Measurements from ENCODE around the gene PPP2R5D.

The PPP2R5D gene

GRCh38 chr6:42978487-42978838, 5.9 kb upstream of the PPP2R5D start:
- Histone ChIP-seq H3K9me3 (replicated peaks in 1 of 11) (no peaks in the 10 kb centered on the region), H3K36me3 (peaks cover 10 to 23% (median 16%) of the 10 kb centered on the region in 11 experiments; a peak in 18 of 22 replicates), H3K4me1 (peaks cover 37 to 64% (median 48%) of the 10 kb centered on the region in 10 experiments), H3K9ac (peak overlapping the region; percentile 92 to 98 (median 94)), H3K27me3 (no peaks in the 10 kb centered on the region), H3K27ac (peak overlapping the region; percentile 82 to 98 (median 91)), H3K4me2 (peak overlapping the region; percentile 89 to 99 (median 97)), H4K20me1 (peaks cover 0 to 18% (median 6%) of the 10 kb centered on the region in 11 experiments; a peak in 9 of 22 replicates), H3K4me3 (peak overlapping the region; percentile 81 to 99 (median 93))
- no peak for TF ChIP-seq Cebpa-rat (IDR thresholded peaks at IDR 0.05)

GRCh38 chr6:42978839-42979522, 5.4 kb upstream of the PPP2R5D start, which contains the start of gene PEX6:
PEX6 (minus strand) TSS chr6:42979181; CDS start chr6:42979150, 31 bp downstream.
- Histone ChIP-seq H4K20me1 (peaks cover 0 to 16% (median 5%) of the 10 kb centered on the region in 11 experiments; a peak in 8 of 22 replicates), H3K4me1 (peaks cover 42 to 69% (median 53%) of the 10 kb centered on the region in 10 experiments), H3K9ac (peak within 1 kb of the TSS; percentile 92 to 98 (median 94)), H3K9me3 (replicated peaks in 1 of 11) (no peaks in the 10 kb centered on the region), H3K4me3 (peak within 1 kb of the TSS; percentile 81 to 99 (median 93)), H3K36me3 (peaks cover 5 to 18% (median 11%) of the 10 kb centered on the region in 11 experiments; a peak in 16 of 22 replicates), H3K4me2 (peak within 1 kb of the TSS; percentile 89 to 99 (median 97)), H3K27ac (peak within 1 kb of the TSS; percentile 82 to 98 (median 91)), H3K27me3 (no peaks in the 10 kb centered on the region)
- no peak for TF ChIP-seq Cebpa-rat (IDR thresholded peaks at IDR 0.05)

- Histone ChIP-seq H3K4me2 (peak overlapping the region; percentile 89 to 99 (median 97)), H3K27ac (peak overlapping the region; percentile 82 to 98 (median 91)), H3K36me3 (peaks cover 3 to 16% (median 8%) of the 10 kb centered on the region in 11 experiments; a peak in 13 of 22 replicates), H3K4me1 (peaks cover 42 to 69% (median 53%) of the 10 kb centered on the region in 10 experiments), H3K27me3 (no peaks in the 10 kb centered on the region), H4K20me1 (peaks cover 0 to 15% (median 5%) of the 10 kb centered on the region in 11 experiments; a peak in 6 of 22 replicates), H3K4me3 (peak overlapping the region; percentile 81 to 99 (median 93)), H3K9me3 (replicated peaks in 1 of 11) (no peaks in the 10 kb centered on the region), H3K9ac (peak overlapping the region; percentile 92 to 98 (median 94))
- no peak for TF ChIP-seq Cebpa-rat (IDR thresholded peaks at IDR 0.05)
Observed at GRCh38 chr6:42979523-42980177, 4.7 kb upstream of the PPP2R5D start.

- H3K27me3 ChIP-seq: no peaks in the 10 kb centered on the region
- no peaks in the 10 kb centered on the region for H3K9me3 ChIP-seq (replicated peaks in 1 of 11)
- H3K9ac ChIP-seq: no peak overlapping the region
- TF ChIP-seq Cebpa-rat (IDR thresholded peaks at IDR 0.05): no peak
- peaks cover 52 to 80% (median 57%) of the 10 kb centered on the region in 10 experiments for H3K4me1 ChIP-seq
- H4K20me1 ChIP-seq: peaks cover 0 to 31% (median 18%) of the 10 kb centered on the region in 11 experiments; a peak in 17 of 22 replicates
- peak overlapping the region in 1 of 11 experiments; percentile 30; a peak in 2 of 22 replicates for H3K27ac ChIP-seq
- H3K4me2 ChIP-seq: peak overlapping the region in 5 of 11 experiments; percentile 34 to 89 (median 54); a peak in 10 of 22 replicates
- H3K4me3 ChIP-seq: no peak overlapping the region
- peaks cover 0 to 8% (median 2%) of the 10 kb centered on the region in 11 experiments; a peak in 7 of 22 replicates for H3K36me3 ChIP-seq
Observed at GRCh38 chr6:42981836-42982235, 2.5 kb upstream of the PPP2R5D start.

- TF ChIP-seq Cebpa-rat (IDR thresholded peaks at IDR 0.05): no peak
- H3K9ac ChIP-seq: peak overlapping the region; percentile 86 to 96 (median 94)
- peak overlapping the region; percentile 78 to 97 (median 94) for H3K4me3 ChIP-seq
- peaks cover 9 to 48% (median 40%) of the 10 kb centered on the region in 11 experiments; a peak in 20 of 22 replicates for H4K20me1 ChIP-seq
- peaks cover 49 to 72% (median 53%) of the 10 kb centered on the region in 10 experiments for H3K4me1 ChIP-seq
- H3K36me3 ChIP-seq: peaks cover 18 to 35% (median 31%) of the 10 kb centered on the region in 11 experiments
- peak overlapping the region; percentile 72 to 91 (median 83) for H3K27ac ChIP-seq
- H3K27me3 ChIP-seq: no peaks in the 10 kb centered on the region
- H3K9me3 ChIP-seq (replicated peaks in 1 of 11): no peaks in the 10 kb centered on the region
- H3K4me2 ChIP-seq: peak overlapping the region; percentile 81 to 98 (median 93)
Observed at GRCh38 chr6:42984924-42985475, 630 bp downstream of the PPP2R5D start.

- Histone ChIP-seq H3K36me3 (peaks cover 41 to 63% (median 57%) of the 10 kb centered on the region in 11 experiments), H3K9ac (peak overlapping the region in 2 of 11 experiments; percentile 16 to 30; a peak in 2 of 22 replicates), H3K9me3 (replicated peaks in 1 of 11) (no peaks in the 10 kb centered on the region), H3K27ac (no peak overlapping the region), H3K4me3 (no peak overlapping the region), H3K27me3 (no peaks in the 10 kb centered on the region), H3K4me2 (peak overlapping the region; percentile 81 to 98 (median 93); a peak in 19 of 22 replicates), H4K20me1 (peaks cover 9 to 63% (median 44%) of the 10 kb centered on the region in 11 experiments; a peak in 20 of 22 replicates), H3K4me1 (peaks cover 40 to 48% (median 45%) of the 10 kb centered on the region in 10 experiments)
- TF ChIP-seq Cebpa-rat (IDR thresholded peaks at IDR 0.05): peak in 3 of 11 experiments; percentile 11 to 37 (median 16); a peak in 1 of 22 replicates
Observed at GRCh38 chr6:42987533-42988451, 3.4 kb downstream of the PPP2R5D start.

GRCh38 chr6:42988486-42989020, 4.2 kb downstream of the PPP2R5D start:
- peaks cover 46 to 70% (median 62%) of the 10 kb centered on the region in 11 experiments for H3K36me3 ChIP-seq
- no peak for TF ChIP-seq Cebpa-rat (IDR thresholded peaks at IDR 0.05)
- H3K27me3 ChIP-seq: no peaks in the 10 kb centered on the region
- peaks cover 36 to 44% (median 40%) of the 10 kb centered on the region in 10 experiments for H3K4me1 ChIP-seq
- H3K4me2 ChIP-seq: peak overlapping the region in 4 of 11 experiments; percentile 1 to 96 (median 94); a peak in 3 of 22 replicates
- H3K9me3 ChIP-seq (replicated peaks in 1 of 11): no peaks in the 10 kb centered on the region
- peaks cover 9 to 69% (median 46%) of the 10 kb centered on the region in 11 experiments; a peak in 20 of 22 replicates for H4K20me1 ChIP-seq
- no peak overlapping the region for H3K4me3 ChIP-seq
- H3K27ac ChIP-seq: no peak overlapping the region
- H3K9ac ChIP-seq: no peak overlapping the region

All from BLaER1 treated with 17β-estradiol and CSF1 and Interleukin-3, amounts not matched to agents 10 nM and 100 nM (cell line).